WI38 (cell line): ENCODE measurements around the gene OTUB1.

Experiments used
- H3K4me3 ChIP-seq: 2 replicates; pipeline ENCODE4 v1.5.1; 2011; ENCODE audit warnings: low read depth, mild to moderate bottlenecking, control low read depth, low read length
- TF ChIP-seq, protein P1 (sequence below): IDR thresholded peaks from 2 replicates; pipeline ENCODE4 v1.5.1; 2012; ENCODE audit warnings: low read depth, mild to moderate bottlenecking, control low read depth, low read length

Gene OTUB1

GRCh38 chr11:64019106-64020037 is 33.1 kb downstream of the OTUB1 start:
- TF ChIP-seq, protein P1, sequence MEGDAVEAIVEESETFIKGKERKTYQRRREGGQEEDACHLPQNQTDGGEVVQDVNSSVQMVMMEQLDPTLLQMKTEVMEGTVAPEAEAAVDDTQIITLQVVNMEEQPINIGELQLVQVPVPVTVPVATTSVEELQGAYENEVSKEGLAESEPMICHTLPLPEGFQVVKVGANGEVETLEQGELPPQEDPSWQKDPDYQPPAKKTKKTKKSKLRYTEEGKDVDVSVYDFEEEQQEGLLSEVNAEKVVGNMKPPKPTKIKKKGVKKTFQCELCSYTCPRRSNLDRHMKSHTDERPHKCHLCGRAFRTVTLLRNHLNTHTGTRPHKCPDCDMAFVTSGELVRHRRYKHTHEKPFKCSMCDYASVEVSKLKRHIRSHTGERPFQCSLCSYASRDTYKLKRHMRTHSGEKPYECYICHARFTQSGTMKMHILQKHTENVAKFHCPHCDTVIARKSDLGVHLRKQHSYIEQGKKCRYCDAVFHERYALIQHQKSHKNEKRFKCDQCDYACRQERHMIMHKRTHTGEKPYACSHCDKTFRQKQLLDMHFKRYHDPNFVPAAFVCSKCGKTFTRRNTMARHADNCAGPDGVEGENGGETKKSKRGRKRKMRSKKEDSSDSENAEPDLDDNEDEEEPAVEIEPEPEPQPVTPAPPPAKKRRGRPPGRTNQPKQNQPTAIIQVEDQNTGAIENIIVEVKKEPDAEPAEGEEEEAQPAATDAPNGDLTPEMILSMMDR = no peak
- H3K4me3 ChIP-seq = no peak overlapping the region

DNA sequence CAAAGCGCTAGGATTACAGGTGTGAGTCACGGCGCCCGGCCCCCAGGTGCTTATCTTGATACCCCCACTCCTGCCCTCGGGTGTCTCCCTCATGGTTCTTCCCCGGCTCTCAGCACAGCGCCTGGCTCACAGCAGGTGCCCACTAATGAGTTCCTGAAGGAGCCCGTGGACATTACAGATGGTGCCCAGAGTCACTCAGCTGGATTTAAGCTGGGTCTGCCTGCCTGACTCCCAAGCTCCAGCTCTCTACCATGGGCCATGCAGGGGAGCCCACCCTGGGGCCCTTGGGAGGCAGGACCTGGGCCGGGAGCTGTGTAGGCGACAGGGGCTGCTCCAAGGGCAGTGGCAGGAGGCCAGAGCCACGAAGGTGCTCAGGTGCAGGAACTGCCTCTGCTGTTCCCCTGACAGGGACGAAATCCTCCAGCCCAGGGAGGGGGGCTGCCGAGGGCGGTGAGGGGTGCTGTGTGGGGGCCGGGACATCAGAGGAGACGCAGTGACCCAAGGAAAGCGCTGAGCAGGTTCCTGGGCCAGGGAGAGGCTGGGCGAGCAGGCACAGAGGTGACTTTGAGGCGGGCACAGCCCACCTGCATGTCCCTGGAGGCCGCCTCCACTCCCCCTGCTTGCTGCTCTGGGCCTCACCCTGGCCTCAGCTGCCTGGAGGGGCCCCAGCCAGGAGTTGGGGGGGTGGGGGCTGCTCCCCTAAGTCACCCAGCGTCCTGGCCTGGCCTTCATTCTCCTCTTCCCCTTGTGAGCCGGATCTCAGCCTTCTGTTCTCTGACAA is 34.9 kb downstream of the OTUB1 start:
- no peak overlapping the region for H3K4me3 ChIP-seq
- TF ChIP-seq, protein P1 = no peak

- H3K4me3 ChIP-seq = no peak overlapping the region
Measured at GRCh38 chr11:64021757-64022093, 35.5 kb downstream of the OTUB1 start.

GRCh38 chr11:64022125-64022784 is 36.0 kb downstream of the OTUB1 start:
- TF ChIP-seq, protein P1 = no peak
- no peak overlapping the region for H3K4me3 ChIP-seq

More at GRCh38 chr11:64021757-64022093, 35.5 kb downstream of the OTUB1 start:
- TF ChIP-seq, protein P1 = no peak

GRCh38 chr11:64023712-64024710 is 37.8 kb downstream of the OTUB1 start:
- TF ChIP-seq, protein P1 = no peak
- no peak overlapping the region for H3K4me3 ChIP-seq

- TF ChIP-seq, protein P1 = no peak
Measured at GRCh38 chr11:64025205-64025604, 39.0 kb downstream of the OTUB1 start.

More at GRCh38 chr11:64025205-64025604, 39.0 kb downstream of the OTUB1 start:
- H3K4me3 ChIP-seq = no peak overlapping the region
